ENCODE measurements around the gene ATP10B.

GRCh38 chr5:160542840-160543239, 309.2 kb downstream of the ATP10B start:
- TF ChIP-seq CTCF (IDR thresholded peaks at IDR 0.05) (no peak), POLR2A (IDR thresholded peaks at IDR 0.05) (no peak)

Measured in adrenal gland (tissue), 5 donors.